HG03159 (cell line): ENCODE results near the gene SLC25A36.
A peak's percentile ranks its signal among the peaks of the same experiment; 100 is the strongest.
"Not testable (repeated sequence)": the region's sequence is repeated elsewhere in the genome, so short reads cannot be mapped to it uniquely, and the experiment has no call there.

Source experiments
- ATAC-seq: cut with Tn5 transposase; IDR thresholded peaks from one replicate; pipeline ENCODE4 v1.9.1; 2021; ENCODE audit warnings: mild to moderate bottlenecking, moderate library complexity; ENCODE audit not compliant: unreplicated experiment

SLC25A36 gene

GRCh38 chr3:140931016-140931454, 10.6 kb upstream of the SLC25A36 start:
- ATAC-seq, result no peak

- no peak for ATAC-seq
Measured at GRCh38 chr3:140931801-140932200, 9.8 kb upstream of the SLC25A36 start.

- ATAC-seq, result no peak
Measured at GRCh38 chr3:140933109-140933508, 8.5 kb upstream of the SLC25A36 start.

- ATAC-seq, result no peak
Measured at GRCh38 chr3:140933552-140933951, 8.1 kb upstream of the SLC25A36 start.

GRCh38 chr3:140939305-140939704, 2.3 kb upstream of the SLC25A36 start:
- ATAC-seq, result not testable (repeated sequence)

GRCh38 chr3:140941090-140941433, 574 bp upstream of the SLC25A36 start:
- ATAC-seq, result no peak

GRCh38 chr3:140942221-140943104, 827 bp downstream of the SLC25A36 start:
- peak; percentile 55 for ATAC-seq

- ATAC-seq, result no peak
Measured at GRCh38 chr3:140943781-140944552, 2.3 kb downstream of the SLC25A36 start.

- ATAC-seq, result no peak
Measured at GRCh38 chr3:140948460-140949249, 7.0 kb downstream of the SLC25A36 start.

GRCh38 chr3:140950144-140950543, 8.5 kb downstream of the SLC25A36 start:
- ATAC-seq, result no peak

GRCh38 chr3:140950863-140951262, 9.2 kb downstream of the SLC25A36 start:
- ATAC-seq, result no peak

- not testable (repeated sequence) for ATAC-seq
Measured at GRCh38 chr3:140951750-140952149, 10.1 kb downstream of the SLC25A36 start.

- no peak for ATAC-seq
Measured at GRCh38 chr3:140953028-140953960, 11.7 kb downstream of the SLC25A36 start.

GRCh38 chr3:140954576-140954975, 12.9 kb downstream of the SLC25A36 start:
- ATAC-seq, result no peak

GRCh38 chr3:140955645-140956044, 14.0 kb downstream of the SLC25A36 start:
- no peak for ATAC-seq

GRCh38 chr3:140956058-140956835, 14.6 kb downstream of the SLC25A36 start:
- no peak for ATAC-seq

GRCh38 chr3:140972833-140973232, 31.2 kb downstream of the SLC25A36 start:
- ATAC-seq, result no peak

GRCh38 chr3:140974900-140975299, 33.3 kb downstream of the SLC25A36 start:
- no peak for ATAC-seq

GRCh38 chr3:140980663-140981062, 39.0 kb downstream of the SLC25A36 start:
- no peak for ATAC-seq
